ENCODE results near the gene METTL16. TPM values are rescaled to one million over a fixed set of nuclear protein-coding genes. Genes with fewer than 3 reads are reported as not detected.
"Not testable (repeated sequence)": the region's sequence is repeated elsewhere in the genome, so short reads cannot be mapped to it uniquely, and the experiment has no call there.

The METTL16 gene
- total RNA-seq, 2 donors from 2014 or later: 16.3 to 23.1 TPM

- DNase-seq: no peak
- intact Hi-C loops (cut with DNase I): no loop called here
- Histone ChIP-seq H3K9me3 (no peaks in the 10 kb centered on the region), H3K9ac (ENCODE audit: low read depth in 2 of 2, low read length in 2 of 2) (no peak overlapping the region), H3K27me3 (no peaks in the 10 kb centered on the region), H3K4me3 (no peak overlapping the region), H3K4me1 (no peaks in the 10 kb centered on the region), H3K27ac (no peak overlapping the region), H3K36me3 (no peaks in the 10 kb centered on the region)
- TF ChIP-seq CTCF (IDR thresholded peaks at IDR 0.05): no peak
These were observed 66.0 kb downstream of the METTL16 start for GRCh38 chr17:2445638-2446037.

GRCh38 chr17:2444382-2444781 is 67.3 kb downstream of the METTL16 start:
- Histone ChIP-seq H3K9ac (ENCODE audit: low read depth in 2 of 2, low read length in 2 of 2) (no peak overlapping the region), H3K27me3 (no peaks in the 10 kb centered on the region), H3K4me3 (no peak overlapping the region), H3K27ac (no peak overlapping the region), H3K36me3 (no peaks in the 10 kb centered on the region), H3K4me1 (no peaks in the 10 kb centered on the region), H3K9me3 (no peaks in the 10 kb centered on the region)
- TF ChIP-seq CTCF (IDR thresholded peaks at IDR 0.05): no peak
- no peak for DNase-seq
- intact Hi-C loops (cut with DNase I): no loop called here

GRCh38 chr17:2442166-2442565 is 69.5 kb downstream of the METTL16 start:
- no peak for TF ChIP-seq CTCF (IDR thresholded peaks at IDR 0.05)
- H3K9ac ChIP-seq (ENCODE audit: low read depth in 2 of 2, low read length in 2 of 2): no peak overlapping the region
- intact Hi-C loops (cut with DNase I): no loop called here
- H3K36me3 ChIP-seq: no peaks in the 10 kb centered on the region
- H3K27ac ChIP-seq: peak overlapping the region; percentile 79
- H3K4me3 ChIP-seq: no peak overlapping the region
- H3K4me1 ChIP-seq: no peaks in the 10 kb centered on the region
- H3K27me3 ChIP-seq: no peaks in the 10 kb centered on the region
- H3K9me3 ChIP-seq: no peaks in the 10 kb centered on the region
- peak; percentile 54 for DNase-seq

GRCh38 chr17:2440930-2441329 is 70.8 kb downstream of the METTL16 start:
- no peaks in the 10 kb centered on the region for H3K9me3 ChIP-seq
- H3K27ac ChIP-seq: peak overlapping the region; percentile 79
- H3K27me3 ChIP-seq: no peaks in the 10 kb centered on the region
- no peak overlapping the region for H3K9ac ChIP-seq (ENCODE audit: low read depth in 2 of 2, low read length in 2 of 2)
- TF ChIP-seq CTCF (IDR thresholded peaks at IDR 0.05): no peak
- no peak overlapping the region for H3K4me3 ChIP-seq
- no peaks in the 10 kb centered on the region for H3K4me1 ChIP-seq
- intact Hi-C loops (cut with DNase I): no loop called here
- DNase-seq: no peak
- H3K36me3 ChIP-seq: no peaks in the 10 kb centered on the region

- DNase-seq; H3K9ac ChIP-seq (ENCODE audit: low read depth in 2 of 2, low read length in 2 of 2); H3K4me1 ChIP-seq; intact Hi-C loops (cut with DNase I); H3K27ac ChIP-seq; H3K27me3 ChIP-seq; H3K9me3 ChIP-seq; H3K36me3 ChIP-seq; H3K4me3 ChIP-seq: not testable (repeated sequence)
These were observed 71.7 kb downstream of the METTL16 start for GRCh38 chr17:2439997-2440396.

GRCh38 chr17:2438823-2439222 is 72.9 kb downstream of the METTL16 start:
- no peak for DNase-seq
- Histone ChIP-seq H3K9me3 (no peaks in the 10 kb centered on the region), H3K4me3 (no peak overlapping the region), H3K27ac (no peak overlapping the region), H3K4me1 (no peaks in the 10 kb centered on the region), H3K36me3 (no peaks in the 10 kb centered on the region), H3K9ac (ENCODE audit: low read depth in 2 of 2, low read length in 2 of 2) (no peak overlapping the region), H3K27me3 (no peaks in the 10 kb centered on the region)
- intact Hi-C loops (cut with DNase I): no loop called here
- no peak for TF ChIP-seq CTCF (IDR thresholded peaks at IDR 0.05)
